ENCODE results near the gene BAX. TPM values are rescaled to one million over a fixed set of nuclear protein-coding genes. Genes with fewer than 3 reads are reported as not detected.

The BAX gene
- total RNA-seq, 1 experiment from 2014 or later, result 141 TPM

DNA sequence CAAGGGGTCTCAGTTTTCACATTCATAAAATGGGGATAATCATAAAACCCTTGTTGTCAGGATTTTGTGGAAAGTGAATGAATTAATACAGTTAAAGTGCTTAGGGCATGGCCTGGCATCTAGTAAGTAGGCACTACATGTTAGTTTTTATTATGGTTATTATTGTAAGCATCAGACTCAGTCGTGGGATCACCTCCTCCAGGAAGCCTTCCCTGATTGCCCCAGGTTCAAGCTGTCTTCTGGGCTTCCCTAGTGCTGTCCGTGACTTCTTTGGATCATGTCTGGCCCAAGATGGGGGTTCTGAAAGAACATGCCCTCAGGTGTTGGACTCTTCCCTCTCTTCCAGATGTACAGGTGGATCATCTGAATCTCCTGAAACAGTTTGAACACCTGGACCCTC, 43.9 kb upstream of the BAX start:
- intact Hi-C loops (cut with micrococcal nuclease; ENCODE audit: unreplicated experiment), result no loop called here
- H3K27me3 Mint-ChIP-seq (ENCODE audit: unreplicated experiment), result no peaks in the 10 kb centered on the region
- DNase-seq, result no peak
- no peak overlapping the region for H3K4me3 Mint-ChIP-seq (ENCODE audit: low read depth, unreplicated experiment)
- no peaks in the 10 kb centered on the region for H3K9me3 Mint-ChIP-seq (ENCODE audit: low read depth, unreplicated experiment)
- CTCF ChIA-PET, result no interaction called here
- H3K27ac Mint-ChIP-seq (ENCODE audit: unreplicated experiment), result no peak overlapping the region
- H3K36me3 Mint-ChIP-seq (ENCODE audit: insufficient read depth, unreplicated experiment), result peaks cover 71% of the 10 kb centered on the region
- no TSS peak for BruUV-seq (replicated peaks)
- no peaks in the 10 kb centered on the region for H3K4me1 Mint-ChIP-seq (ENCODE audit: low read depth, unreplicated experiment)
- no peak for TF ChIP-seq CTCF (IDR thresholded peaks at IDR 0.05; ENCODE audit: unreplicated experiment)

DNA sequence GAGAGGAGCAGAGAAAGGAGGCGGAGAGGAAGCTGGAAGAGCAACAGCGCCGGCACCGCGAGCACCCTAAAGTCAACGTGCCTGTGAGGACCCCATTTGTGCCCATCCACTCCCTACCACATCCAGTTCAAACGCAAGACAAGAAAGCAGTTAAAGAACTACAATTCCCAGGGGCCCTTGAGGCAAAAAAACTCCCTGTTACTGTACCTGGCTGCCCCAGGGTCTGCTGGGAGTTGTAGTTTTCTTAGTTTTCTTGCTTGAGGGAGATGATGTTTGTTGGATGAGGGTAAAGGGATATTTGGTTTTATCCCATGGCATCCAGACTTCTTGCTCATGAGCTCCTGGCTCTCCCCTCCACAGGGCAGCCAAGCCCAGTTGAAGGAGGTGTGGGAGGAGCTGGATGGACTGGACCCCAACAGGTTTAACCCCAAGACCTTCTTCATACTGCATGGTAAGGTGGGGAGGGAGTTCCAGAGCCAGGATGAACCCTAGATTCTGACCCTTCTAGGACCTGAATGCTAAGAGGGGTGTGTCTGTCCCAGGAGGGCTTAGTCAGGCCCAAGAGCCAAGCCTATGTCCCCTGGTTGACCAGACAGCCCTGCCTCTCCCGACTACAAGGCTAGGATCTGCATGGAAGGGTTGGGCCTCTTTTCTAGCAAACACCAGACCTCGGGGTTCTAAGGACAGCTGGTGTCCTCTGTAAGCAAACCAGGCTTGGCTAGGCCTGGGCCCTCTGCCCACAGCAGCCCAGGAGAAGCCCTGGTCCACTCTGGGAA, 41.4 kb upstream of the BAX start:
- H3K4me1 Mint-ChIP-seq (ENCODE audit: low read depth, unreplicated experiment), result no peaks in the 10 kb centered on the region
- no peak for TF ChIP-seq CTCF (IDR thresholded peaks at IDR 0.05; ENCODE audit: unreplicated experiment)
- DNase-seq, result no peak
- no peak overlapping the region for H3K27ac Mint-ChIP-seq (ENCODE audit: unreplicated experiment)
- BruUV-seq (replicated peaks), result no TSS peak
- H3K27me3 Mint-ChIP-seq (ENCODE audit: unreplicated experiment), result no peaks in the 10 kb centered on the region
- CTCF ChIA-PET, result no interaction called here
- no peak overlapping the region for H3K4me3 Mint-ChIP-seq (ENCODE audit: low read depth, unreplicated experiment)
- H3K36me3 Mint-ChIP-seq (ENCODE audit: insufficient read depth, unreplicated experiment), result peaks cover 79% of the 10 kb centered on the region
- intact Hi-C loops (cut with micrococcal nuclease; ENCODE audit: unreplicated experiment), result no loop called here
- H3K9me3 Mint-ChIP-seq (ENCODE audit: low read depth, unreplicated experiment), result no peaks in the 10 kb centered on the region

DNA sequence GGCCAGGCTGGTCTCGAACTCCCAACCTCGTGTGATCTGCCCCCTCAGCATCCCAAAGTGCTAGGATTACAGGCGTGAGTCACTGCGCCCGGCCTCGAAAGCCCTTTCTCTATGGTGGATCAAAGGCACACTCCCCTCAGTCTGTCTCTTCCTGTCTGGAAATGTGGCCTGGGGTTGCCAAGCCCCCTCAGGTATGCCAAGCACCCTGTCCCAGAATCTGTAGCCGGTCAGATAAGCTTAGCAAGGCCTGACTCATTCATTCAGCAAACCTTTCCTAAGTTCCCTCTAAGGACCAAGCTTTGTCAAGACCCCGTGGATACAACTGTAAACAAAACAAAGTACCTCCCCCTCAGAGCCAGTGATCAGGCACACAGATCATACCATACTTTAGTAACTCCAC, 40.5 kb upstream of the BAX start:
- intact Hi-C loops (cut with micrococcal nuclease; ENCODE audit: unreplicated experiment), result no loop called here
- H3K9me3 Mint-ChIP-seq (ENCODE audit: low read depth, unreplicated experiment), result no peaks in the 10 kb centered on the region
- peaks cover 82% of the 10 kb centered on the region for H3K36me3 Mint-ChIP-seq (ENCODE audit: insufficient read depth, unreplicated experiment)
- H3K4me1 Mint-ChIP-seq (ENCODE audit: low read depth, unreplicated experiment), result no peaks in the 10 kb centered on the region
- H3K27ac Mint-ChIP-seq (ENCODE audit: unreplicated experiment), result no peak overlapping the region
- CTCF ChIA-PET, result interaction anchor here (1.0 kb wide), 1 partner anchor 11 kb away, joined by 3 read pairs; no protein-coding TSS in a partner anchor
- TF ChIP-seq CTCF (IDR thresholded peaks at IDR 0.05; ENCODE audit: unreplicated experiment), result no peak
- no peak for DNase-seq
- BruUV-seq (replicated peaks), result no TSS peak
- H3K27me3 Mint-ChIP-seq (ENCODE audit: unreplicated experiment), result no peaks in the 10 kb centered on the region
- H3K4me3 Mint-ChIP-seq (ENCODE audit: low read depth, unreplicated experiment), result no peak overlapping the region

DNA sequence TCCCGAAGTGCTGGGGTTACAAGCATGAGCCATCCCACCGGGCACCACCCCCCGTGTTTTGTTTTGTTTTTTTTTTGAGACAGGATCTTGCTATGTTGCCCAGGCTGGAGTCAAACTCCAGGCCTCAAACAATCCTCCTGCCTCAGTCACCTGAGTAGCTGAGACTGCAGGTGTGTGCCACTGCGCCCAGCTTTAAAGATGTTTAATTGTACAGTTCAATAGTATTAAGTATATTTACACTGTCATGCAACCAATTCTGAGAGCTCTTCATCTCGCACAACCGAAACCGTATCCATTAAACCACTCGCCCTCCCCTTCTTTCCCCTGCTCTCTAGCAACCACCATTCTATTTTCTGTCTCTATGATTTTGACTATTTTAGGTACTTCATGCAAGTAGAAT, 38.9 kb upstream of the BAX start:
- no peak for DNase-seq
- Mint-ChIP-seq H3K36me3 (ENCODE audit: insufficient read depth, unreplicated experiment) (peaks cover 76% of the 10 kb centered on the region), H3K4me1 (ENCODE audit: low read depth, unreplicated experiment) (no peaks in the 10 kb centered on the region), H3K27me3 (ENCODE audit: unreplicated experiment) (no peaks in the 10 kb centered on the region), H3K27ac (ENCODE audit: unreplicated experiment) (no peak overlapping the region), H3K4me3 (ENCODE audit: low read depth, unreplicated experiment) (no peak overlapping the region), H3K9me3 (ENCODE audit: low read depth, unreplicated experiment) (no peaks in the 10 kb centered on the region)
- intact Hi-C loops (cut with micrococcal nuclease; ENCODE audit: unreplicated experiment), result no loop called here
- CTCF ChIA-PET, result interaction anchor here (0.7 kb wide), 1 partner anchor 647 kb away, joined by 3 read pairs; no protein-coding TSS in a partner anchor
- TF ChIP-seq CTCF (IDR thresholded peaks at IDR 0.05; ENCODE audit: unreplicated experiment), result no peak
- BruUV-seq (replicated peaks), result no TSS peak
